VCaP (cell line): ENCODE data around the gene NR4A1.

Experiments used
- H3K27ac ChIP-seq: fragments of 450-650 bp; 2 replicates; pipeline ENCODE4 v1.5.1; 2017
- TF ChIP-seq, protein P1 (sequence below): fragments of 450-650 bp; conservative IDR thresholded peaks from 2 replicates; pipeline ENCODE4 v1.5.1; 2017; ENCODE audit warnings: mild to moderate bottlenecking, moderate library complexity

NR4A1 gene

DNA sequence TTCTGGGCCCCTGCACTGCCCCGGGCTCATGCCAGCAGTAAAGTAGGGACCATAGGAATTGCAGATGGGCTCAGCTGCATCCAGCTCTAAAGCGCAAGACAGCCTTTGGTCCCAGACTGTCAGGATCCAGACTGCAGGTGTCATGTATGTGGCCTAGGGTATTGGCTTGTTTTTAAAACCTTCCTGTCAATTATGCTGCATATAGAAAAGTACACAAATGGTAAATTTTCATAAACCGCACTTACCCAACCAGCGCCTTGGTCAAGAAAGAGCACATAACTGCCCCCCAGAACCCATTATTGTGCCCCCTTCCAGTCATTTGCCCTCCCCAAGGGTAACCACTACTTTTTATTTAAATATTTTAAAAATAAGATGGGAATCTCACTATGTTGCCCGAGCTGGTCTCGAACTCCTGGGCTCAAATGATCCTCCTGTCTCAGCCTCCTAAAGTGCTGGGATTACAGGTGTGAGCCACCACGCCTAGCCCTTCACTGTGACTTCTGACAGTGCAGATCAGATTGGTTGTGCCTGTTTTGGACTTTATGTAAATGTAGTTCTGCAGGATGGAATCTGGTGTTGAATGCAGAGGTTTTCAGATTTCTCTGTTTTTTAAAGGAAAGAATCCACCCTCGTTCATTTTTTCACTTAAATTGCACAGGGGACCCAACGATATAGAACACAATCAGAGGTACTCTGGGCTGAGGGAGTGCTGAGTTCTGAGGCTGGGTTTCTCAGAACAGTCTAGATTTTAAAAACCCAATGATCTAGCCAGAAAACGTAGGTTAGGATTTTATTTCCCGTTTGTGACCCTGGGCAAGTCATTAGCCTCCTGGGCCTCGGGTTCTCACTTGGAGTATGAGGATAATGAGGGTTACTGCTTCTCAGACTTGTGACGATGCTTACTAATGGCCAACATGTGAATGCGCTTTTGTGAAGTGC is 6.7 kb downstream of the NR4A1 start:
- TF ChIP-seq, protein P1, sequence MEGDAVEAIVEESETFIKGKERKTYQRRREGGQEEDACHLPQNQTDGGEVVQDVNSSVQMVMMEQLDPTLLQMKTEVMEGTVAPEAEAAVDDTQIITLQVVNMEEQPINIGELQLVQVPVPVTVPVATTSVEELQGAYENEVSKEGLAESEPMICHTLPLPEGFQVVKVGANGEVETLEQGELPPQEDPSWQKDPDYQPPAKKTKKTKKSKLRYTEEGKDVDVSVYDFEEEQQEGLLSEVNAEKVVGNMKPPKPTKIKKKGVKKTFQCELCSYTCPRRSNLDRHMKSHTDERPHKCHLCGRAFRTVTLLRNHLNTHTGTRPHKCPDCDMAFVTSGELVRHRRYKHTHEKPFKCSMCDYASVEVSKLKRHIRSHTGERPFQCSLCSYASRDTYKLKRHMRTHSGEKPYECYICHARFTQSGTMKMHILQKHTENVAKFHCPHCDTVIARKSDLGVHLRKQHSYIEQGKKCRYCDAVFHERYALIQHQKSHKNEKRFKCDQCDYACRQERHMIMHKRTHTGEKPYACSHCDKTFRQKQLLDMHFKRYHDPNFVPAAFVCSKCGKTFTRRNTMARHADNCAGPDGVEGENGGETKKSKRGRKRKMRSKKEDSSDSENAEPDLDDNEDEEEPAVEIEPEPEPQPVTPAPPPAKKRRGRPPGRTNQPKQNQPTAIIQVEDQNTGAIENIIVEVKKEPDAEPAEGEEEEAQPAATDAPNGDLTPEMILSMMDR = no peak
- H3K27ac ChIP-seq = no peak overlapping the region

DNA sequence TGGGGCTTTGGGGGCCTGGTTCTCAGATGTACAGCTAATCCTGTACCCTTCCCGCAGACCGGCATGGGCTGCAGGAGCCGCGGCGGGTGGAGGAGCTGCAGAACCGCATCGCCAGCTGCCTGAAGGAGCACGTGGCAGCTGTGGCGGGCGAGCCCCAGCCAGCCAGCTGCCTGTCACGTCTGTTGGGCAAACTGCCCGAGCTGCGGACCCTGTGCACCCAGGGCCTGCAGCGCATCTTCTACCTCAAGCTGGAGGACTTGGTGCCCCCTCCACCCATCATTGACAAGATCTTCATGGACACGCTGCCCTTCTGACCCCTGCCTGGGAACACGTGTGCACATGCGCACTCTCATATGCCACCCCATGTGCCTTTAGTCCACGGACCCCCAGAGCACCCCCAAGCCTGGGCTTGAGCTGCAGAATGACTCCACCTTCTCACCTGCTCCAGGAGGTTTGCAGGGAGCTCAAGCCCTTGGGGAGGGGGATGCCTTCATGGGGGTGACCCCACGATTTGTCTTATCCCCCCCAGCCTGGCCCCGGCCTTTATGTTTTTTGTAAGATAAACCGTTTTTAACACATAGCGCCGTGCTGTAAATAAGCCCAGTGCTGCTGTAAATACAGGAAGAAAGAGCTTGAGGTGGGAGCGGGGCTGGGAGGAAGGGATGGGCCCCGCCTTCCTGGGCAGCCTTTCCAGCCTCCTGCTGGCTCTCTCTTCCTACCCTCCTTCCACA is 7.6 kb downstream of the NR4A1 start:
- TF ChIP-seq, protein P1 = no peak
- H3K27ac ChIP-seq = no peak overlapping the region

DNA sequence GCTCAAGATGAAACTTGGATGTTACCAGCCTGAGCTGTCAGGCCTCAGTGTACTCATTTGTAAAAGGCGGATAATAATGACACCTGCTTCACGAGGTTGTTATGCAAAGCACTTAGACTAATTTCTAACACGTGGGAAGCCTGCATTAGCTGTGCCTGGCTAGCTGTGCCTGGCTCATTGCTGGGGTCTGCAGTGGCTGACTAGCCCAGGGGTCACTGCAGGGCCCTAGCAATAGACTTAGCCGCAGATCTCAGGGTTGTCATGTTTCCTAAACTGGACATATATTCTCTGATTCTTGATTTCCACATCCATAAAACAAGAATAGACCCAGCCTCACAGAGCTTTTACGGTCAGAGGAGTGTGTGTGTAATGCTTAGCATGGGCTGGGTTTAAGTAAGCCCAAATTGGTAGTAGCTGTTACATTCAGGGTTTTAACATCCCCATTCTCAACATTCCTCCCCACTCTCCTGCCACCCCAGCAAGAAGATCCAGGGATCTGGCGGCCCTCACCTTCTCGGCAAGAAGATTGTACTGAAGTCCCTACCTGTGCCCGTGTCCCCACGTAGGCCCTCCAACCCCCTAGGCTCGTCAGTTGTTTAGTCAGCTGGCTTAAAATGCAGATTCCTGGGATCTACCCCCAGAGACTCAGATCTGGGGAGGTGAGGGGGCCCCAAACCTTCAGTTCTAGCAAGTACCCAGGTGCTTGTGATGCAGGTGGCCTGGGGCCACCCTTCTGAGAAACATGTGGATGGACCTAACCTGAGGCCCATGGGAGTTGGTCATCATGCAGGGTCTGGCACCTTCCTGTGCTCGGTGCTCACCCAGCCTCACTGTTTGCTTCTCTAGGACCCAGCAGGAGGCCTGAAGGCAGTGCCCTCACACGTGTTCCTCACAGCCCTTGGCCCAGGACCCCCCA is 8.6 kb downstream of the NR4A1 start:
- TF ChIP-seq, protein P1 = no peak

DNA sequence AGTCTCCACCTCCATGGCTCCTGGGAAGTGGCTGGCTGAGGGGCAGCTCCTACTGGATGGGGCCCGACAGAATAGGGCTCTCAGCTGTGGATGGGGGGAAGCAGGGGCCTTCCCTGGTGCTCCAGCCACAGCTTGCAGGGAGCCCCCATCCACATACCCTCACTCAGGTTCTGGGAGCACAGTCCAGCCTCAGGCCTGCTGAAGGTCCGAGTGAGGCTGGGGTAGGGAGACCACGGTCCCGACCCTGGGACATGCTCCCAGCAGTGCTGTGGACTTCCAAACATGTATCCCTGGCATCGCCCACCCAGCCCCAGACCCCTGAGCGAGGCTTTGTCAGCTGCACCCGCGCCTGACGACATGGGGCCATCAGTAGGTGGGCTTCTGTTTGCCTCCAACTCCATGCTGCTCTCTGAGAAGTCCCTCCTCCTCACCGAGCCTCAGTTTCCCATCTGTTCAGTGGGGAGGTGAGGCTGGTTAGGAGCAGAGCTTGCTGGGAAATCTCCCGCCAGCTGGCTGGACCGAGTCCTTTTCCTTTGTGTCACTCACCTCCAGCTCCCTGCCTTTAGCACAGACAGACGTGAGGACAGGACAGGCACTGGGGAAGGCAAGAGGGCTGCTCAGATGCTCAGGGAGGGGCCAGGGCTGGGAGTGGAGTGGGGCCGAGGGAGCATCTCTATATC is 9.4 kb downstream of the NR4A1 start:
- no peak overlapping the region for H3K27ac ChIP-seq
- TF ChIP-seq, protein P1 = no peak

More for the DNA sequence above, 8.6 kb downstream of the NR4A1 start:
- H3K27ac ChIP-seq = no peak overlapping the region

DNA sequence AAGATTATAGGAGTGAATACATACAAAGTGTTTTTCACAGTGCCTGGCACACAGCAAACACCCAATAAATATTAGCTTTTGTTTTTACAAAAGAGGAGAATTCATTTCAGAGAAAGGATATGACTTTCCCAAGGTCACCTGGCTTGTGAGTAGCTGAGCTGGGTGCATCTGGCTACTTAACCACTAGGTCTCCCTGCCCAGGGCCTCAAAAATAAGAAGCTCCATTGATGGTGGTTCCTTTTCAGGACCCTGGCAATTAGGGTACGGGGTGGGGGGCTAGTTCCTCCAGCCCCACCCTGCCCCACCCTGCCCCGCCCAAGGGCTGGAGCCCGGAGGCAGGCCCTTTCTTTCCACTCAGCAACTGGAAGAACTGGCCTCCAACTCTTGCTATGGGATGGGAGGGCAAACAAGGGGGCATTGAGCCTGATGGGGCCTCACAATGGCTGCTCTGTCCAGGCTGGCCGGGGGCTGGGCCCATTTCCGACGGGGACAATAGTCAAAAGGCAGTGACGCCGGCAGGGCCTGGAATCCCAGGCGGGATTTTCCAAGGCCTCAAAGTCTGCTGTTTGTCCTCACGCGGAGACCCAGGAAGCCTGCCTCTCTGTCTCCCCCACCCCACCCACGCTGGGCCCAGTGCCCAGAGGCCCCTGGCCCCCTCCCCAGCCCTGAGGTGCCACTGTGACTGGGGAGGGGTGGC is 10.4 kb downstream of the NR4A1 start:
- H3K27ac ChIP-seq = no peak overlapping the region; the same call in 1 of the 2 replicates
- TF ChIP-seq, protein P1 = no peak
